Measurements from ENCODE around the gene UBA7. TPM values are rescaled to one million over a fixed set of nuclear protein-coding genes. Genes with fewer than 3 reads are reported as not detected.
A peak's percentile ranks its signal among the peaks of the same experiment; 100 is the strongest.

Gene UBA7
- total and polyA plus RNA-seq, 2 experiments from 2014 or later: 0.14 to 0.50 TPM

GRCh38 chr3:49812916-49813496 is 747 bp downstream of the UBA7 start:
- DNase-seq (ENCODE audit: low spot score) (no peak), ATAC-seq (no peak)
- no peaks in the 10 kb centered on the region for H4K20me1 ChIP-seq (replicated peaks; ENCODE audit: insufficient read depth)
- no peaks in the 10 kb centered on the region for H3K9me2 ChIP-seq (ENCODE audit: insufficient read depth)
- Mint-ChIP-seq H3K27ac (no peak overlapping the region), H3K4me3 (no peak overlapping the region), H3K36me3 (ENCODE audit: low read depth) (no peaks in the 10 kb centered on the region), H3K27me3 (ENCODE audit: insufficient read depth, low read depth, poor library complexity) (peaks cover 6% of the 10 kb centered on the region), H3K4me1 (no peaks in the 10 kb centered on the region; the same call in 2 of the 3 replicates), H3K9me3 (no peaks in the 10 kb centered on the region)
- no peak overlapping the region for H2AFZ ChIP-seq
- H3K27me3 ChIP-seq (ENCODE audit: insufficient read depth): no peaks in the 10 kb centered on the region
- H3K36me3 ChIP-seq (ENCODE audit: insufficient read depth): no peaks in the 10 kb centered on the region
- no peak overlapping the region for H3K4me2 ChIP-seq
- no peaks in the 10 kb centered on the region for H3F3A ChIP-seq (replicated peaks; ENCODE audit: low read depth)
- no peaks in the 10 kb centered on the region for H3K79me2 ChIP-seq (replicated peaks; ENCODE audit: insufficient read depth)
- TF ChIP-seq ZNF331 (CRISPR knock-in tag; IDR thresholded peaks at IDR 0.05; ENCODE audit: low read depth) (no peak), POLR2AphosphoS5 (IDR thresholded peaks at IDR 0.05; ENCODE audit: low read depth) (no peak), STAT1 (IDR thresholded peaks at IDR 0.05; ENCODE audit: unreplicated experiment) (no peak), NANOG (IDR thresholded peaks at IDR 0.05; ENCODE audit: borderline replicate concordance) (no peak), EZH2phosphoT487 (IDR thresholded peaks at IDR 0.05; ENCODE audit: unreplicated experiment) (no peak), EZH2 (IDR thresholded peaks at IDR 0.05; ENCODE audit: low read depth, unreplicated experiment) (no peak), REST (IDR thresholded peaks at IDR 0.05; ENCODE audit: unreplicated experiment) (no peak), ZNF114 (CRISPR knock-in tag; IDR thresholded peaks at IDR 0.05) (no peak)
- H3K4me1 ChIP-seq (ENCODE audit: insufficient read depth): no peaks in the 10 kb centered on the region
- H3K4me3 ChIP-seq: no peak overlapping the region
- H3K27ac ChIP-seq (ENCODE audit: low read depth): no peak overlapping the region

GRCh38 chr3:49807431-49808114 is 6.2 kb downstream of the UBA7 start:
- no peak for ATAC-seq
- Histone ChIP-seq H4K20me1 (replicated peaks; ENCODE audit: insufficient read depth) (no peaks in the 10 kb centered on the region), H2AFZ (no peak overlapping the region), H3K27ac (ENCODE audit: low read depth) (no peak overlapping the region), H3F3A (replicated peaks; ENCODE audit: low read depth) (peaks cover 13% of the 10 kb centered on the region; the same call in 1 of the 2 replicates), H3K27me3 (ENCODE audit: insufficient read depth) (peaks cover 8% of the 10 kb centered on the region), H3K4me2 (peak overlapping the region; percentile 74), H3K9me2 (ENCODE audit: insufficient read depth) (no peaks in the 10 kb centered on the region), H3K4me3 (no peak overlapping the region), H3K4me1 (ENCODE audit: insufficient read depth) (peaks cover 34% of the 10 kb centered on the region), H3K79me2 (replicated peaks; ENCODE audit: insufficient read depth) (no peaks in the 10 kb centered on the region), H3K36me3 (ENCODE audit: insufficient read depth) (no peaks in the 10 kb centered on the region)
- Mint-ChIP-seq H3K4me1 (peaks cover 35% of the 10 kb centered on the region), H3K27ac (no peak overlapping the region), H3K9me3 (no peaks in the 10 kb centered on the region), H3K27me3 (ENCODE audit: insufficient read depth, low read depth, poor library complexity) (peaks cover 20% of the 10 kb centered on the region), H3K36me3 (ENCODE audit: low read depth) (no peaks in the 10 kb centered on the region), H3K4me3 (no peak overlapping the region; the same call in 2 of the 3 replicates)
- TF ChIP-seq JUNB (IDR thresholded peaks at IDR 0.05; ENCODE audit: unreplicated experiment) (no peak), EZH2 (IDR thresholded peaks at IDR 0.05; ENCODE audit: low read depth, unreplicated experiment) (no peak), REST (IDR thresholded peaks at IDR 0.05; ENCODE audit: unreplicated experiment) (no peak), ZNF331 (CRISPR knock-in tag; IDR thresholded peaks at IDR 0.05; ENCODE audit: low read depth) (no peak), STAT1 (IDR thresholded peaks at IDR 0.05; ENCODE audit: unreplicated experiment) (no peak)
- DNase-seq (ENCODE audit: low spot score): peak; percentile 28

All from GM23338 (cell line).